Esophagus muscularis mucosa (tissue), 4 donors: Measurements from ENCODE around the gene KCNJ18. TPM values are rescaled to one million over a fixed set of nuclear protein-coding genes. Genes with fewer than 3 reads are reported as not detected.
"Not testable (repeated sequence)": the region's sequence is repeated elsewhere in the genome, so short reads cannot be mapped to it uniquely, and the experiment has no call there.

Experiments used
- DNase-seq: peaks from one replicate; pipeline ENCODE4 v3.0.0-alpha.2; 2017; ENCODE audit errors: extremely low spot score
- H3K27ac ChIP-seq, 4 donors: fragments of 200-600 bp; sonication (generic); replicated peaks in 1 of 4; 1 replicate in 3 of 4; 2 replicates in 1 of 4; pipeline ENCODE4 v1.5.1; 2016 to 2019; ENCODE audit warnings: mild to moderate bottlenecking in 1 of 4
- H3K27me3 ChIP-seq, 4 donors: fragments of 200-600 bp; sonication (generic); one replicate each; pipeline versions ENCODE4 v1.5.1 to v1.6.0; 2016 to 2019
- H3K36me3 ChIP-seq, 4 donors: fragments of 200-600 bp; sonication (generic); one replicate each; pipeline ENCODE4 v1.5.1; 2016 to 2019
- H3K4me1 ChIP-seq, 4 donors: fragments of 200-600 bp; sonication (generic); one replicate each; pipeline ENCODE4 v1.5.1; 2016 to 2019
- H3K4me3 ChIP-seq, 4 donors: fragments of 200-600 bp; sonication (generic); 1 replicate in 2 of 4; 2 replicates in 2 of 4; pipeline ENCODE4 v1.5.1; 2016 to 2019; ENCODE audit warnings: mild to moderate bottlenecking in 4 of 4, moderate library complexity in 1 of 4
- H3K9me3 ChIP-seq, 4 donors: fragments of 200-600 bp; sonication (generic); 1 replicate in 3 of 4; 2 replicates in 1 of 4; pipeline ENCODE4 v1.5.1; 2016 to 2019
- WGBS: methylation state at CpG from one replicate; pipeline ENCODE4 v1.1.5; 2018; 5-methylcytosine and 5-hydroxymethylcytosine counted together
- intact Hi-C: fragments of 100-400 bp; cut with DNase I; formaldehyde crosslinking; loops from one replicate; pipeline ENCODE4 v1.15.1; 2023
- total RNA-seq, 4 donors: library from RNA; depleted of rRNA; stranded (reverse); fragments of >200 nt; gene quantifications; one replicate each; pipeline versions ENCODE4 v1.1.0 to v1.2.1, GENCODE V29; 2016

KCNJ18 gene
- total RNA-seq, 4 donors from 2014 or later: not detected

- 81% methylated on average over 10 of the region's 20 CpGs for WGBS
These were observed 6.2 kb downstream of the KCNJ18 start for GRCh38 chr17:21698437-21699075.

DNA sequence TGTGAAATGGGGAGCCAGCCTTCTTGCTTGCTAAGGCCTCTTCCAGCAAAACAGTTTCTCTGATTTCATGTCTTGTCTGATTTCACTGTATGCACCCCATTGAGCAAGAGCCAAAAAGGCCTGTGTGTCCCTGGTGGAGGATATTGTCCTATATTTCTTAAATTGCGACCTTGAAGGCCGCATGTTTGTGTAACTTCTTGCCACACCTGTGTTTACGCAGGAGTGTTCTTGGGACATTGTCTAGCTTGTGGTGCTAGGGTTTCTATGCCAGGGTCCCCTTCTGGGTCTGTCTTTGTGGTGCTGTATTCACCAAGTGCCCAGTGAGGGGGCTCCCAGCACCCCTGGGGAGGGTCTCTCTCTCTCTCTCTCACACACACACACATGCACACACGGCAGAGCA, 6.8 kb downstream of the KCNJ18 start:
- not testable (repeated sequence) for H3K27ac ChIP-seq, H3K27me3 ChIP-seq, H3K36me3 ChIP-seq, H3K4me3 ChIP-seq, H3K9me3 ChIP-seq, DNase-seq, H3K4me1 ChIP-seq
- WGBS: 94% methylated on average over 3 of the region's 4 CpGs
- intact Hi-C loops: loop anchor here (5.0 kb wide), 1 partner anchor 292 kb away; no protein-coding TSS in a partner anchor

More at GRCh38 chr17:21698437-21699075, 6.2 kb downstream of the KCNJ18 start:
- intact Hi-C loops: loop anchor here (5.0 kb wide), 1 partner anchor 291 kb away; no protein-coding TSS in a partner anchor
- H3K4me3 ChIP-seq, DNase-seq, H3K4me1 ChIP-seq, H3K36me3 ChIP-seq, H3K27ac ChIP-seq, H3K27me3 ChIP-seq, H3K9me3 ChIP-seq: not testable (repeated sequence)

- H3K4me3 ChIP-seq, H3K27ac ChIP-seq, H3K4me1 ChIP-seq, H3K36me3 ChIP-seq, DNase-seq, H3K9me3 ChIP-seq, H3K27me3 ChIP-seq: not testable (repeated sequence)
- intact Hi-C loops: loop anchor here (5.0 kb wide), 1 partner anchor 292 kb away; no protein-coding TSS in a partner anchor
- 58% methylated on average over 5 of the region's 16 CpGs for WGBS
These were observed 7.4 kb downstream of the KCNJ18 start for GRCh38 chr17:21699573-21700236.

DNA sequence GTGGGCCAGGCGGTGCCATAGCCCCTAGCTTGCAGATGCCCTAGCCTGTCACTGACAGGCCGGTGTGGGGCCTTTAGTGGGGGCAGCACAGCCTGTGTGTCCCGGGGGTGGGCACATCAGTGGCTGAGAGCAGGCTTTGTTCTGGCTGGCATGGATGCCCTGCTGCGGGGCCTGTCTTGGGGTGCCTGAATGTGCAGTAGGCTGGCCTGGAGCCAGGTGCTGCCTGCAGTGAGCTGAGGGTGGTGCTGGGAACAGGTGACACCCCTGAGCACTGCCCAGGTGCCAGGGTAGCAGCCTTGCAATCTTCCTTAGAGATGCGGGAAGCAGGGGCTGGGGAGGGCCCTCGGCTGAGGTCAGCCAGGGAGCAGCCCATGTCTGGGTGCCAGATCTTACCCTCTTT, 8.8 kb downstream of the KCNJ18 start:
- H3K4me1 ChIP-seq, intact Hi-C loops, H3K27me3 ChIP-seq, DNase-seq, H3K9me3 ChIP-seq, H3K27ac ChIP-seq, H3K36me3 ChIP-seq, H3K4me3 ChIP-seq: not testable (repeated sequence)
- no CpG with 5 or more reads among the region's 6 CpGs for WGBS

GRCh38 chr17:21702029-21702428, 9.7 kb downstream of the KCNJ18 start:
- 82% methylated on average over 8 of the region's 8 CpGs for WGBS
- intact Hi-C loops: not testable (repeated sequence)

DNA sequence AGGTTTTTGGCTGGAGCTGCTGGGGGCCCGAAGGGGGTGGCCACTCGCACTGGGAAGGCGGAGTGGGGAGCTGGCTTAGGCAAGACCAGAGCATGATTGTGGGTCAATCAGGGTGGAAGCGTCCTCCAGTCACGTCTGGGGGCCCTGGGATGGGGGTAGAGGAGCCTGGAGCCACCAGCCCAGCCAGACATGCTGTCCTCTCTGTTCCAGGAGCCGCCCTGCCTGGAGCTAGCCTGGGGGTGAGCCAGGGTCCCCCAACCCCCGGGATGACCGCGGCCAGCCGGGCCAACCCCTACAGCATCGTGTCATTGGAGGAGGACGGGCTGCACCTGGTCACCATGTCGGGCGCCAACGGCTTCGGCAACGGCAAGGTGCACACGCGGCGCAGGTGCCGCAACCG, 10.2 kb downstream of the KCNJ18 start:
- H3K27ac ChIP-seq, intact Hi-C loops, H3K4me3 ChIP-seq, DNase-seq, H3K9me3 ChIP-seq, H3K27me3 ChIP-seq, H3K36me3 ChIP-seq, H3K4me1 ChIP-seq: not testable (repeated sequence)
- WGBS: 85% methylated on average over 5 of the region's 22 CpGs

More at GRCh38 chr17:21702029-21702428, 9.7 kb downstream of the KCNJ18 start:
- H3K36me3 ChIP-seq, H3K27me3 ChIP-seq, H3K4me3 ChIP-seq, H3K4me1 ChIP-seq, H3K27ac ChIP-seq, DNase-seq, H3K9me3 ChIP-seq: not testable (repeated sequence)

DNA sequence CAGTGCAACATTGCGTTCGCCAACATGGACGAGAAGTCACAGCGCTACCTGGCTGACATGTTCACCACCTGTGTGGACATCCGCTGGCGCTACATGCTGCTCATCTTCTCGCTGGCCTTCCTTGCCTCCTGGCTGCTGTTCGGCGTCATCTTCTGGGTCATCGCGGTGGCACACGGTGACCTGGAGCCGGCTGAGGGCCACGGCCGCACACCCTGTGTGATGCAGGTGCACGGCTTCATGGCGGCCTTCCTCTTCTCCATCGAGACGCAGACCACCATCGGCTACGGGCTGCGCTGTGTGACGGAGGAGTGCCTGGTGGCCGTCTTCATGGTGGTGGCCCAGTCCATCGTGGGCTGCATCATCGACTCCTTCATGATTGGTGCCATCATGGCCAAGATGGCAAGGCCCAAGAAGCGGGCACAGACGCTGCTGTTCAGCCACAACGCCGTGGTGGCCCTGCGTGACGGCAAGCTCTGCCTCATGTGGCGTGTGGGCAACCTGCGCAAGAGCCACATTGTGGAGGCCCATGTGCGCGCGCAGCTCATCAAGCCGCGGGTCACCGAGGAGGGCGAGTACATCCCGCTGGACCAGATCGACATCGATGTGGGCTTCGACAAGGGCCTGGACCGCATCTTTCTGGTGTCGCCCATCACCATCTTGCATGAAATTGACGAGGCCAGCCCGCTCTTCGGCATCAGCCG, 10.8 kb downstream of the KCNJ18 start:
- H3K9me3 ChIP-seq, intact Hi-C loops, H3K4me1 ChIP-seq, H3K36me3 ChIP-seq, H3K27ac ChIP-seq, DNase-seq, H3K27me3 ChIP-seq, H3K4me3 ChIP-seq: not testable (repeated sequence)
- 88% methylated on average over 21 of the region's 51 CpGs for WGBS

- H3K4me3 ChIP-seq, DNase-seq, H3K27ac ChIP-seq, H3K36me3 ChIP-seq, H3K9me3 ChIP-seq, H3K27me3 ChIP-seq, intact Hi-C loops, H3K4me1 ChIP-seq: not testable (repeated sequence)
- WGBS: 86% methylated on average over 19 of the region's 35 CpGs
These were observed 11.9 kb downstream of the KCNJ18 start for GRCh38 chr17:21703891-21704872.
